Stimulated activated CD8-positive, alpha-beta memory T cell treated with anti-CD3 and anti-CD28 coated beads, Interleukin-2, amount 100 ng/mL, for 48 hours (primary cell): Measurements from ENCODE around the gene PXDN.
"Not testable (repeated sequence)": the region's sequence is repeated elsewhere in the genome, so short reads cannot be mapped to it uniquely, and the experiment has no call there.

ENCODE experiments used
- DNase-seq, 2 donors: peaks; one replicate each; pipeline ENCODE4 v3.0.0-alpha.2; 2020; ENCODE audit warnings: low read depth in 2 of 2

The PXDN gene

DNA sequence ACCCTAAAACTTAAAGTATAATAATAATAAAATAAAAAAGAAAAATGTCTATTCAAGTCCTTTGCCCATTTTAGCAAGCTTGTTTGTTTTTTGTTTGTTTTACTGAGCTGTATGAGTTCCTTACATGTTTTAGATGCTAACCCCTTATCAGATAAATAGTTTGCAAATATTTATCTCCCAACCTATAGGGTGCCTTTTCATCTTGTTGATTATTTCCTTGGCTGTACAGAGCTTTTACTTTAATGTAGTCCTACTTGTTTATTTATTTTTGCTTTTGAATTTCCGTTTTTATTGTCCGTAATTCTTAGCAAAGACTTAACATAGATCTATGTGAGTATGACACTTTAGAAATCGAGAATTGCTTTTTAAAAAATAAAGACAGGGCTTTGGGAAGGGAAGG, 17.8 kb downstream of the PXDN start:
- DNase-seq = no peak

DNA sequence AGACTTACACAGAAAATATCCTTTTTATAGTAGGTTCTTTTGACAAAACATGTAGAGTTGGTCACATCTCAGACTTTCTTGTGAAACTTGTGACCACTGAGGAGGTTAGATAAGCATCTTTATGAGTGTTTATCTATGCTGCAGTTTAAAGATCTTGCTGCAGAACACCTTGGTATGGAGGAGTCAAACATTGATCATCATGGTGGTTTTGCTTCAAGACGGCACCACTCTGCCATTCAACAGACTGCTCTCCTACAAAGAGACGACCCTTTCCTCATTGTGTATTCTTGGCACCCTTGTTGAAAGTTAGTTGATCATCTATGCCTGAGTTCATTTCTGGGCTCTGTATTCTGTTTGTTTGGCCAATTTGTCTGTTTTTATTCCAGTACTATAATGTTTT, 20.0 kb downstream of the PXDN start:
- DNase-seq = not testable (repeated sequence)

DNA sequence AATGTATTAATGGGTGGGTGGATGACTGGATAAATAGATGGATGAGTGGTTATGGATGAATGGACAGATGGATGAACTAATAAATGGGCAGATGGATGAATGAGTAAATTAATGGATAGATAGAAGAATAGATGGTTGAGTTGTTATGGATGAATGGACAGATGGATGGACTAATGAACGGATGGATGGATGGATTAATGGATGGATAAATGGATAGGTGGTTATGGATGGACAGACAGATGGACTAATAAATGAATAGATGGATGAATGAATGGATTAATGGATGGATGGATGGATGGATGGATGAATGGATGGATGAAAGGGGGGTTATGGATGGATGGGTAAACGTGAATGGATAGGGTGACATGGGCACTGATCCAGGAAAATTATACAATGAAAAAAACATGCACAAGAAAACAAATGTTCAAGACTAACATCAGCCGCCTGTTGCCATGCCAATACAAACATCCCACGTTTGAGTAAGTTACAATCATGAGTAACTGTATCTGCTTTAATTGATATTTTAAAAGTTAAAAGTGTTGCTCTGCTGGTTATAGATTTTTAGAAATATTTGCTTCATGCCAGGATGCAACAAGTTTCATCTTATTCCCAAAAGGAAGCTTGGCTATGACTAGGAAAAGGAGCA, 20.8 kb downstream of the PXDN start:
- no peak for DNase-seq

DNA sequence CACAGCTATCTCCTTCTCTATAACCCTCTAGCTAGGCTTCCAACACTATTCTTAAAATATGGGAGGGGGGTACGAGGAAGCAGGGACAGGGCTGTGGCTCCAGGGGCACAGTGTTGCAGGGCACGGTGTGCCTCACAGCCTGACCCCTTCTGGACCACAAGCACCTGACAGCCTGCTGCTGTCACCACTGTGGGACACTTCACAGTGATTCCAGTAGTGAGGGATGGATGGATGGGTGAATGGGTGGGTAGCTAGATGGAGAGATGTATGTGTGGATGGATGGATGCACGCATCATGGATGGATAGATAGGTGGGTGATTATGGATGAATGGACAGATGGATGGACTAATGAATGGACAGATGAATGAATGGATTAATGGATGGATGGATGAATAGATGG, 21.6 kb downstream of the PXDN start:
- no peak for DNase-seq

DNA sequence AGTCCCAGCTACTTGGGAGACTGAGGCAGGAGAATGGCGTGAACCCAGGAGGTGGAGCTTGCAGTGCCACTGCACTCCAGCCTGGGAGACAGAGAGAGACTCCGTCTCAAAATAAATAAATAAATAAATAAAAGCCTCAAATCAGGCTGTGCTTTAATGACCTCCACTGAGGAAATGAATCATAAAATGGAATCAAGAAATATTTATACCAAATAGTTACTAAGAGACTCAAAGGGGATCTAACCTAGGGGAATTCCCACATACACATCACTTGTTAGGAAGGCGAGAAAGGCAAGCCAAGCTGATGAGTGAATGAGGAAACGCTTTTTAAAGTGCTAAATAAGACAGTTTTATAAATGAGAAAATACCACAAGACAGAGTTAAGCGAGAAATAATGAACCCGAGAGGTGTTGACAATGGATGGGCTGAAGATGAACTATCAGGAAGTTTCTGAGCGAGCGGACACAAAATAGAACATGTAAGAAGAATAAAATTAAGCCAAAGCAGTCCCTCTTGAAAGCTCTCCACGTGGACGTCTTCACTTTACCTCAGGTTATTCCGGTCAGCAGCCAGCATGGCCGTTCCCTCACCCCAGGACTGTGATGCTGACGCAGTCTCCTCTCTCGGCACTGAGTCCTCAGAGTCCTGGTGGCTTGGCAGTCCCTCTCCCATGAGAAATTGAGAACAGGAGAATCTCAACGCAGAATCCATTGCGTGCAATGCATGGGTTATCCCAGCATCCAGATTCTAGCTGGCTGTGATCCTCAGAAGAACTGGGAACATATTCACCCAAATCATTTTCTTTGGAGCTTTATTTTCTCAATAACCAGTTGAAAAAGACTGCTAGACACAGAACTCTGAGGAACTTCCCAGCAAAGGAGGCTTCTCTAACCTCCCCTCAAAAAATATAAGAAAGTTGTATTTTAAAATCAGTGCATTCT, 22.3 kb downstream of the PXDN start:
- DNase-seq = no peak

DNA sequence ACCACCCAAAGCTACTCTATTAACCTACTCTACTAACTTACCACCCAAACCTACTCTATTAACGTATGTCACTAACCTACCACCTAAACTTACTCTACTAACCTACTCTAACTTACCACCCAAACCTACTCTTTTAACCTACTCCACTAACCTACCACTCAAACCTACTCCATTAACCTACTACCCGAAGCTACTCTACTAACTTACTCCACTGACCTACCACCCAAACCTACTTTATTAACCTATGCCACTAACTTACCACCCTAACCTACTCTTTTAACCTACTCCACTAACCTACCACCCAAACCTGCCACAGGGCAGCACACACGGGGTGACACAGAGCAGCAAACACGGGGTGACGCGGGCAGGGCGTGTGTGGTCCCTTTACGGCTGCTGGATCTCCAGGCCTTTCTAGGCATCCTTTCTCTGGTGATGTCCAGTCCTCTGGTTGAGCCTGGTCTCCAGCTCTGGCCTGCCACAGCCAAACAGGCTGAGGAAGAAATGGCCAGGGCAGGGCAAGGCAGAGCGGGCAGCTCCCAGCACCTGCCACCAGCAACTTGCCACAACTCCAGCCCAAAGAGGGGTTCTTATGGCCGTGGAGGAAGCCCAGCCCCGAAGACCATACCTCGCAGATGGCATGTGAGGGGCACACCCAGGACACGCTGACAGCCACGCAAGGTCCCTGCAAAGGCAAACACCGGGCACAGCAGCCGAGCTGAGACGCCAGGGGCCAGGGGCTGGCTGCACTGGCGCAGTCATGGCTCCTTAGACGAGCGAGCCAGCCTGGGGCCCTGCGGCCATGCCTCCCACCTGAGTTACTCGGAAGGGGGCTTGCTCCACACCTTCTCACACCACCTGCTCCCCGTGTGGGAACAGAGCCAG, 25.7 kb downstream of the PXDN start:
- DNase-seq = no peak

DNA sequence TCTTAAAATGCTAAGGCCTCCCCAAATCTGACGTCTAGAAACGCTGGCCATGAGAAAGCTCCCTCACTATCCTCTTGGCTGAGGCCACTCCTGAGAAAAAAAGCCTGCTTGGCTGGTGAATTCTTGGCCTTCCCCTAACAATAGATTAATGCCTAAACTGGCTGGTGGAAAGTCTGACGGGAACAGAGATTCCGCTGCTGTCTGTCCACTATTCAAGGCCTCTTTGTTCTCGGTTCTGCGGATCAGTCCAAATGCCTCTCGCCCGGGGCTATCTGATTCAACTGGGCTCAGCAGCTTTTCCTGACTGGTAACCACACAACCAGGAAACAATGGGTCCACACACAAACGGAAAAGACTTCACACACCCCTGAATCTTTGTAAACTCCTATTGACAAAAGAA, 27.2 kb downstream of the PXDN start:
- DNase-seq = no peak

DNA sequence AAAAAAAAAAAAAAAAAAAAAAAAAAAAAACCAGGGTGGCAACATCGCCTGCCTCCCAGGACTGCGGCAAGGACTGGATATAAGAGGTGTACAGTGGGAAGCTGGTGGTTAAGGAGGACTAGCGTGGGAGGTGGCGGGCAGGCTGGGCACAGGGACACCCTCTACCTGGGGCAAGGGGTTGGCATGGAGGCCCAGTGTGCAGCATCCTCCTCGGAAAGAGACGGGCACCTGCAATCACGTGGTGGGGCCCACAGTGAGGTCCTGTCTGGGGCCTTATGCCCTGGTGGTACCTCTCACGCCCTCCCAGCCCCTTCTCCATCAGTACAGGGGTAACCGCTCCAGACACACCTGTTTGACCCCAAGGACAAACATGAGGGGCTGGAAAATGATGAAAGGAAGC, 27.9 kb downstream of the PXDN start:
- no peak for DNase-seq

DNA sequence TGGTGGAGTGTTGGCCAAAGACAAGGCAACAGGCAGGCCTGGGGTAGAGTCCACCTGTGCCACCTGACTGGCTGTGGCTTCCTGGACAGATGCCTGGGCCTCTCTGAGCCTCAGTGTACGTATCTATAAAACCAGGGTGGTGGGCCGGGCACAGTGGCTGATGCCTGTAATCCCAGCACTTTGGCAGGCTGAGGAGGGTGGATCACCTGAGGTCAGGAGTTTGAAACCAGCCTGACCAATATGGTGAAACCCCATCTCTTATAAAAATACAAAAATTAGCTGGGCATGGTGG, 28.4 kb downstream of the PXDN start:
- DNase-seq = not testable (repeated sequence)

DNA sequence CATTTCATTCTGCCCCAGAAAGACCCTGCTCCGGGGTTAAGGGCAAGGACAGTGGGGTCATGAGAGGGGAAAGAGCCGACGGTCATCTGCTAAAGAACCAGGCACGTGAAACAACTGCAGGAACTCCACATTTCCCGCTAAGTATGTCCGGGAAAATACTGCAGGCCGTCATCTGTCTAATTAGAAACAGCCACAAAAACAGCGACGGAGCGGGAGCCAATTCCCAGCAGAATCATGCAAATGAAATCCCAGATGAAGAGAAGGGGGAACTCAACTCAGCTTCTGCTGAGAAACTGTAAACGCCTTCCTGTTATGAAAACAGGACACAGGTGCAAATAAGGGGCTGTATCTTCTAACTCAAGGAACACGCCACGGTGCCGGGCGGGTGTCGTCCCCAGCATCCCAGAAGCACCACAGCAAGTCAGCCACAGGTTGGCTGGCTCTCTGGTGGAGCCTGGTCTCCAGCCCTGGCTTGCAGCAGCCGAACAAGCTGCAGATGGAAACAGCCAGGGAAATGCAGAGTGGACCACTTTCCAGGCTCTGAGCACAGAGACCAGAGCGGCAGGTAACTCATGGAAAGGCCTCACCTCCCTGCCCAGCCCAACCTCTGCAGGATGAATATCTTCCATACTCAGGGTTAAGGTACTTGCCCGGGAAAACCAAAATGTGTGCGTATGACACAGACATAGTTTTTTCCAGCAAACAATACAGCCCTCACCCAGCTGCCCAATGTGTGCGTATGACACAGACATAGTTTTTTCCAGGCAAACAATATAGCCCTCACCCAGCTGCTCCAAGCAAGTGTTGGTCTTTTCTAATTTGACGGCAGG, 28.9 kb downstream of the PXDN start:
- no peak for DNase-seq

DNA sequence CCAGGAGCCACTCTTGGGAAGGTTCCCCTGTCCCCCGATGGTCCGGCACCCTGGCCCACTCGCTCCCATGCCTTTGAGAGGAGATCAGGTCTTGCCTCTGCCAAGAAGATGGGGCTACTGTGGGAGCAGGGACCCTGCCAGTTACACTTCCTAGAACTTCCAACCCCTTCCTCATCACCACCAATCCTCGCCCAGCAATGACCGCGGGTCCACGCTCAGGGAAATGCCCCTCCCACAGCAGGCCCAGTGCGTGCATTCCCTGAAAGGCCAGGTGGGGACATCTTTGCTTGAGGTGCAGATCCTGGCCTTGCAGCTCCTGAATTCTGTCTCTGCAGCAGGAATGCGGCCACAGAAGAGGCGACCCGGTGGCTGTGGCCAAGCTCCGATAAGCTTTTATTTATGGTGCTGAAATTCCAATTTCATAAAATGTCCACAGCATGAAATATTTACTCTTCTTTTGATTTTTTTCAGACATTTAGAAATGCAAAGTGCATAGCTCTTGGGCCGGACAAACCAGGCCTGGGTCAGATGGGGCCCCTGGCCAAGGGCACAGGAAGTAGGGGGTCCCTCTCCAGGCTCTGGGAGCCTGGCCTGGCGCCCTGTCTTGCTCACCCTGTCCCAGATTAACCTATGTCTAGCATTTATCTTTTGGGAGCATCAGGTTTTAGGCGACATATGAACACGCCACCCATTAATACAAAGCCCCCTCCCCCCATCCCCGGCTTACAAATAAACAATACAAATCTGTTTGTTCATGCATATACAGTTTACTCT, 29.8 kb downstream of the PXDN start:
- no peak for DNase-seq

DNA sequence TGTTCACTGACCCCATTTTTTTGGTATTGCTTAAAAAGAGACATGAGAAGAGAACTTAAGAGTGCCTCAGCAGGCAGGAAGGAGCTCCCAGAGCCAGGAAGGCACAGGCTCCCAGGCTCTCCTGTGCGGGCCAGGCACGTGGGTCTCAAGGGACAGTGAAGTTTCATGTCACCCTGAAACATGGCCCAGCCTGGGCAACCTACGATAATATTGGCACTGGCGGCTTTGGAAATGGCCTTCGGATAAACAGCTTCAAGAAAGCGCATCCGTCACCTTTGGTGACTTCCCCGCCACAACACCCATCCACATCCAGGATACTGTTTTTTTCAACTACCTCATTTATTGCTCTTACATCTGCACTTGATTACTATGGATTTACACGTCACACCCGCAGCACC, 30.5 kb downstream of the PXDN start:
- no peak for DNase-seq

DNA sequence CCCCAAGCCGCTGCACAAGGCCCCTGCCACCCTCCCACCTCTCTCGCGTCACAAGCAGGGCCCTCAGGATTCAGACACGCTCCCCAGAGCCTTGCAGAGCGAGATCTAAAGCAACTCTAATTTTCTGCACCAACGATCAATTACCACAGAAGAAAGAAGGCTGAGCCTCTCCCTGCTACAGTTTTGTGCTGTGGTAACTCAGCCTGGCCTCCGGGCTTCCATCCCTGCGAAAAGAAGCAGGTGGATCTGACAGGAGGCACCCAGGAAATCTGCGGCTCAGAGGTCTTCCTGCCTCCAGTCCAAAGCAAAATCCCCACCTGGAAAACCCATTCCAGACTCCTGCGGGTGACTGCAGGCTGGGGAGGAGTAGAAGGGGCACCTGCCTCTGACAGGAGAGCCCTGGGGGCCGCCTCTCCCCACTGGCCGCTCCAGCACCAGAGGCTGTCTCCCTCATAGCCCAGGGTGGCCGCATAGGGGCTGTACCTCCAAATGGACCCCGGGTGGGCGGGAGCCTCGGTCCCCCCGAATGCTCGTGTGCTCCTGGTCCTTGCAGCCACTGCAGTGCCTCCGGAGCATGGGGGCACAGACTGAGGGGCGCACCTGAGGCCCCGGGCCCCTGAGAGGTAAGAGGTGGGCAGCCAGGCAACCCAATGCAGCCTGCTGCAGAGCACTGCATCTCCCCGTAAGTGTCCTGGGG, 31.0 kb downstream of the PXDN start:
- DNase-seq = no peak

DNA sequence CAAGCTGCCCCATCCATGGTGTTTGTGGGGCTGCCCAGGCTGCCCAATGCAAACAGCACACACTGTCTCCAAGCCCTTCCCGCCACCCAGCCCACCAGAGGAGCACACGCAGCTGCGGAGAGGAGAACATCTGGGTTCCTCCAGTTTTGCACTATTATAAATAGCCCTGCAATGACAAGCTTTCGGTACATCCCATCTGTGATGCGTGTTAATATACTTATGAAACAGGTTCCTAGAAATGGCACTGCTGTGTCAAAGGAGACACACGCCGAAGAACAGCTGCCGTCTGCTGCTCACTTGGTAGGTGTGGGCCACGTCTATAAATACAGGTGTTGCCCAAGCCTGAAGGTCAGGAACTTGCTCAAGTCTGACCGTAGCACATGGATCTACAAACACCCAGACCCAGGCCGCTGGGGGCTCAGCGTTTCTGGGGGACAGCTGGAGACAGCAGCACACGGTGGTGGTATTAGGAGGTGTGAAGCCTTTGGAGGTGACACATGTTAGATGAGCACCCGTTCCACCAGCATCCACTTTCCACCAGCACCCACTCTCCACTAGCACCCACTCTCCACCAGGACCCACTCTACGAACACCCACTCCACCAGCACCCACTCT, 34.3 kb downstream of the PXDN start:
- no peak for DNase-seq

DNA sequence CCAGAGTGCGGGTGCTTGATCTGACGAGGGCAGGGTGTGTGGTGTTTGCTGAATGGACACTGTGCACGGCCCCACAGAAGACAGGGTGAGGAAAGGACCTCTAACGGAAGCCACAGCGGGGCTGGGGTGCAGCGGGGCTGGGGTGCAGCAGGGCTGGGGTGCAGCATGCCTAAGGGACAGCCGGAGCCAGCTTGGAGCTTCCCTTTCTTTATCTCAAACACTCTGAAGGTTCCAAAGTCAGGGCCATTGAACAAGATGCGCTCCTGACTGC, 35.0 kb downstream of the PXDN start:
- DNase-seq = no peak

DNA sequence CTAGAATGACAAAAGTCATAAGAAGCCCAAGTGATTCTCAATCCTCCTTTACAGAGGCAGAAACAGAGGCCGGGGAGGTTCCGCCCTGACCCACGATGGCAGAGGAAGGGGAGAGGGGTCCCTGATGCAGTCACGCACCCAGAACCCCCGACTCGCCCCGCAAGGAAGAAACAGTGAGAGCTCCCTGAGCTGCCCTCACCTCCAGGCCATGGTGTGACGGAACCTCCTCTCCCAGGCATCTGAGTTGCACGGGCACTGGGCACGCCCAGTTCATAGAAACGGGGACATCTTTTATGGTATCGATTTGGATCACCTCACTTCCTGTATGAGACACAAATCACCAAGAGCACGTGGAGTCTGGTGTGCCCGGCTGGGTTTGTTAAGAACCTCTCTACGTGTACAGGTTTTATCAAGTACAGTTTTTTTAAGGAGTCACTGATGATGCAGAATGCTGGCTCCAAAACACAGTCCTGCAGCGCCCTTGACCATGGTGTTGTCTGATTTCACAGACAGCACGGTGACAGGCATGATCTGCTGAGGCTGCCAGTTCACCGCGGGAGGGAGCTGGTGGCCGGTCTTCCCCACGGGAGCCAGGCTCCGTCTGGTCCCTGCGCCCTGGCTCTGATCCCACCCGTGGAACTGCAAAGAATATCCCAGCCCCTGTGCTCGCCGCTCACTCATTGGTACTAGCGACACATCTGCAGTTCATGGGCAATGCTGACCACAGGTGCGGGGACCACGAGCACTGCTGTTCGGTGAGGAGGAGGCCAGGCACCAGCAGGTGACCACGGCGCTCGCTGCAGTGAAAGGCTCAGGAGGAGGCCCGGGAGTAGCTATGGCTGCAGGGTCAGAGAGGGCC, 35.6 kb downstream of the PXDN start:
- no peak for DNase-seq

DNA sequence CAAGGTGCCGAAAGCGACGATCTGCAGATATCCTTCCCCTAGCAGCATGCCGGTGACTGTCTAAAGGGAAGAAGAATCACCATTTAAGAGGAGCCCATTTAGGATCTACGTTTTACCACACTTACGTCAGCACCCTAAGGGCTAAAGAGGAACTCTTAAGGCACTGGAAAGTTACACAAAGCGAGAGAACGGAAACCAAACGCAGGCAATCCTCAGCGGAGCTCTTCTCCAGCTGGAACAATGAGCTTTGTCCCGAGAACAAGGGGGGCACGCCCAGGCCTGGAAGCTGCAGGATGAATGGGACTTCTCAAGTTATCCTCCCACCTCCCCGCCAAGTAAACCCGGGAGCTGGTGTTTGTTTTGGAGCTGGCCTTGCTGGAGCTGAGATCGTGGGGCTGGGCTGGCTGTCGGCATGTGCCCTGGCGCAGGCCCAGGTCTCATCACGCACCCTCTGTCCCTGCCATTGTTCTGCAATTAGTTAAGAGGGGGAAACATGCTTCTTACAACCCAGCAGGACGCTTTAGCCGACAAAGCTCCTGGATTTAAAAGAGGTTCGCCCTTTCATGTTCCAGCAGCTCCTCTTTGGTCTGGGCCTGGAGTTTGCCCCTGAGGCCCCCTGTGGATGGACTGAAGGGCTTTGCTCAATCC, 36.4 kb downstream of the PXDN start:
- DNase-seq = no peak

DNA sequence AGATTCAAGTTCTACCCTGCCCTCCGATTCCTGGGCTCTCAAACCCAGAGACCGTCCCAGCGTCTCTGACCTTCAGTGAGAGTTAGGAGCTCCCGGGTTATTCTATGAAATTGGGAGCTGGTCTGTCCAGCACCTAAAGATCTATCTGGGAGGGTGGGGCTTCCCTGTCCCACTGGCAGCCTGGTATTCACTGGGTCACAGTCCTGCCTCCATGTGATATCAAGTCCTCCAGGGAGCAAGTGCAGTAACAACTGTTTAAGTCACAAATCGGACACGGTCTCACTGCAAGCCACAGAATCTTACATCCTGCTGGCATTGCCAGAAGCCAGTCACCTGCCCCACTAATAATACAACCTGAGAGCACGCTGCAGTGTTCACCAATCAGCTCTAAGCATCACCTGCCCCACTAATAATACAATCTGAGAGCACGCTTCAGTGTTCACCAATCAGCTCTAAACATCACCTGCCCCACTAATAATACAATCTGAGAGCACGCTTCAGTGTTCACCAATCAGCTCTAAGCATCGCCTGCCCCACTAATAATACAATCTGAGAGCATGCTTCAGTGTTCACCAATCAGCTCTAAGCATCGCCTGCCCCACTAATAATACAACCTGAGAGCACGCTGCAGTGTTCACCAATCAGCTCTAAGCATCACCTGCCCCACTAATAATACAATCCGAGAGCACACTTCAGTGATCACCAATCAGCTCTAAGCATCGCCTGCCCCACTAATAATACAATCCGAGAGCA, 38.0 kb downstream of the PXDN start:
- not testable (repeated sequence) for DNase-seq
